Inflammatory macrophage treated with lipopolysaccharide for 4 hours (primary cell): ENCODE measurements around the gene MAML3.
A peak's percentile ranks its signal among the peaks of the same experiment; 100 is the strongest.

Experiments used
- DNase-seq: peaks from one replicate; pipeline ENCODE4 v3.0.0-alpha.2; 2020

Gene MAML3

DNA sequence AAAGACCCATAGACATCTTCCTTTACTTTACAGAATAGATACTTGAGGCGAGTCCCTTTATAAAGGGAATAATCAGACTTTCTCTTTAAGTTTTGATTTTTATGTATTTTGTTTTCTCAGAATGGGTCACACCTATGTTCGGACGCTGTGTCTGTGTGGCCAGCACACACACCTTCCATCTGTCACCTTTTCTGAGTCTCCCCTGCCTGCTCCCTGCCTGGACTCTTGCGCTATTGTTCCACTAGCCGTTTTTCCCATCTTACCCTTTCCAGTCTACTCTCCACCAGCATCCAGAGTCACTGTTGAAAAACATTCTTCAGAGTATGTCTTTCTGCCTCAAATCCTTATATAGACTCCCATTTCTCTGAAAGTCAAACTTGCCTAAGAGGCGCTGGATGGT is 236.1 kb downstream of the MAML3 start:
- DNase-seq, result no peak

DNA sequence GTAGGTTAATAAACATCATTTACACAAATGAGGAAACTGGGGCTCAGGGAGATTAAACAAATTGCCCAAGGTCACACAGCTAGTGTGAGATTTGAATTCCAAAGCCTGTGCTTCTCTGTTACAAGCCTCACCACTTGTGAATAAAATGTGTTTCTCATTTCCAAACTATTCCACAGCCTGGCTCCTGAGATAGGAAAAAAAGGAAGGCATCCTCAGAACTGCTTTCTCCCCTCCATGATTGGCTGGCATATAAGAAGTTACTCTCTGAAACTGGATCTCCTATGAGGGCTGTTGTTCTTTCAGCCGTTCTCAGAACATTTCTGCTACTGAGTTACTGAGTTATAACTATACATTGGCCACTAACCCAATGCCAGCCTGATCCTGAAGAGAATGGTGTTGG is 237.9 kb downstream of the MAML3 start:
- DNase-seq, result no peak

DNA sequence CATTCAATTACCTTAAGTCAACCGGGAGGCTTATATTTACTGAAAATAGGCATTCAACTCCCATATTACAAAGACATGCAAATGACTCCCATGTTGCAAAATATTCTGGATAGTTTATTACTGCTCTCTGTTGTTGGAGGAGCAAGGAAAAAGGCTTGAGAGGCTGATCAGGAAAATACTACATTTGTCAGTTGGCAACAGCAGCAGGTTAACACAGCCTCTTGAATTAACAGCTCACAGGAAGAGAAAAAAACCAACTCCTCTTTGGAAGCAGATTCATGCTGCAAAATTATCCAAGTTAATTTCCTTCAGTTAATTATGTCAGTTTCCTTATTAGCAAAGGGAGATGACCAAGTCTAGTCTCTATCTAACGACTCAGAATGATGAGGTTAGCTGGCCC is 238.9 kb downstream of the MAML3 start:
- no peak for DNase-seq

DNA sequence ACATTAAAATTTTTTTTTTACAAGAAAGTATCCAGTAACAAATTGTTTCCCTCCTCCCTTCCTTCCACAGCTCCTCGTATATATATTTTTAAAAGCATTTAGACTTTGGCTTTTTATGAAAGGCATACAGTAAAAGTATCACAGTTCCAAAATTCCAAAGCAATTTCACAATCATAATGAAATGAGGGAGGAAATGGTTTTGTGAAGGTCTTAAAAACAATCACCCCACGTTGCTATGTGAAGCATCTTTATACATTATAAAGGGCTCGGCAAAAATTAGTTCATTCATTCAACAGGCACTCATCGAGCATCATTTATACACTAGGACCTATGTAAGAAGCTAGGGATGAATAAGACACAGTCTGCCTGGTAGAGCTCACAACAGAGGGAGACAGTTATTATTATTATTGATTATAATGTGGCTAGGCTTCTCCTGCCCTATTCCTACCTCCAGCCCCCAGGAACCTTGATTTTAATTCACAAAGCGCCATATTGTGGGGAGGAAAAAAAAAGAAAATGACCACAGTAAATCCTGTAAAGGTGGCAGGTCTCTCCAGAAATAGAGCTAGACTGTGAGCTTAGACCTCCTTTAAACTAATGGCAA is 239.9 kb downstream of the MAML3 start:
- DNase-seq, result no peak

DNA sequence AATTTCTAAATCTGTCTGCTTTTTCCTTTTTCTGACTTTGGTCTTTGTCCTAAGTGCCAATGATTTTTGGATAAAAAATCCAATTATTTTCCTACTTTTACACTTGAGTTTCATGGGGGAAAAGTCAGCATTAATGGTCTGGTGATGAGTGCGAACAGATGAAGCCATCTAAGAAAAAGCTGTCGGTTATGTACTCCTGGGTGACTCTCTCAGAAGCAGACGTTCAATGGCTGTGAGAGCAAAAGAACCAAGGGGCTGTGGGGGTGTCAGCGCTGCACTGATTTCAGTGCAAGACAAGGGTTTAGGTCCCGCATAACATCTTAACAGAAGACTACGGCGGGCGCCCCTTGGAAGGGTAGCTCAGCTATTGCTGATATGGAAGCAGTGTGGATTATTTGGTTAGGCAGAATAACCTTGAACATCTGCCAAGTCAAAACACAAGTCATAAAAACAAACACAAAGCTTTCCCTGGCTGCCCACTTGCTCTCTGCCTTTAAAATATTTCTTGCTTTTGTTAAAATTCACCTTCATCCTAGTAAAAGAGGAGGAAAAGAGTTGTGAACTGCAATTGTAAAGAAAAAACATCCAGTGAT is 240.5 kb downstream of the MAML3 start:
- DNase-seq, result no peak

DNA sequence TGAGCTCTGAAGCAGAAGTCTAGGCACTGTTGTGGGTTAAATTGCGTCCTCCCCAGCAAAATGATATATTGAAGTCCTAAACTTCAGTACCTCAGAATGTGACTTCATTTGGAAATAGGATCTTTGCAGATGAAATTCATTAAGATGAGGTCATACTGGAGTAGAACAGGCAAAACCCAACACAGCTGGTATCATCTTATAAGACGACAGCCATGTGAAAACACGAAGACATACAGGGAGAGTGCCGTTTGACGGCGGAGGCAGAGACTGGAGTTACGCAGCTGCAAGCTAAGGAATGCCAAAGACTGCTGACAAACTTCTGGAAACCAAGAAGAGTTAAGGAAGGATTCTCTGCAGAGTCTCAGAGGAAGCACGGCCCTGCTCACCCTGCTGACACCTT is 241.5 kb downstream of the MAML3 start:
- DNase-seq, result no peak

DNA sequence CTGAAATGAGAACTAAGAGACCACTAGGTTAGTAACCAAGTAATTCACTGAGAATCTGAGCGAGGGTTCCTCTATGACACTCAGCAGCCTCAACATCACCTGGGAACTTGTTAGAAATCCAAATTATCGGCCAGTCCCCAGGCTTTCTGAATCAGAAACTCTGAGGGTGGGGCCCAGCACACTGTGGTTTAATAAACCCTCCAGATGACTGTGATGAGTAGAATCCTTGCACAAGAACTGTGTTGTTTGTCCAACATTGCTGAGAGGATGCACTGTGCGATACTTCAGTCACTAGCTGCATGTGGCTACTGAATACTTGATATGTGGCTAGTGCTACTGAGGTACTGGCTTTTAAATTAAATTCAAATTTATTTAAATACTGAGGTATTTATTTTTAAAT is 243.9 kb downstream of the MAML3 start:
- no peak for DNase-seq

DNA sequence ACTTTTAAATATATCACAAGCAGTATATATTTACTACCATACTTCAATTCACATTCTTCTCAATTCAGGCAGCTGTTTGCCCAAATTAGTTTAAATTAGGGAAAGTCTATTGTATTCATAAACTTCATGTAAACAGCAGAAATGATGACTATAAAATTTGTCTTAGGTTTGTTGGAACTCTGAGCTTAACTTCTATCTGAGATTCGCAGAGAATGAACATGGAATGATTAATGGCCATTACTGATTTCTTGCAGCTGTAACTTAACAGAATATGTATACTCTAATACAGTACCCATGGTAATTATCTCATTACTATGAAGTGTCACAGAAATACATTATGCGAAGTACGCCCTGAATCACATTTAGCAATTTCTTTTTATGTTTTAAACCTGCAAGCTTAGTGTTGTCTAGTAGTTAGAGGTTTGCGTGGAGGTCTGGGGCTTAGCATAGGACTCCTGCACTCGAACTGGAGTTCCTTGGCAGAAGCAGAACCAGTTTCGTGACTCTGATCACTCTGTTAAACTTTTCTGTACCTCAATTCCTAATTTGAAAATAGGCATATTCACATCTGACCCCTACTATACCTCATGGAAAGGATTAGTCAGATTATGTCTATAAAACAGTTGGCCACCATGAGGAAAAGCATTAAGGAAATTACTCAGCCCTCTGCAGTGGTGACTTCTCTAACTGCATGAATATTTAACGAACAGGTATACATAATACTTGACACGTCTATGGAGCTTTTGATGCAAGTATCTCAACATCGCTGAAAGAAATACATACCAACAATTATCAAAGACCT is 245.1 kb downstream of the MAML3 start:
- DNase-seq, result no peak

DNA sequence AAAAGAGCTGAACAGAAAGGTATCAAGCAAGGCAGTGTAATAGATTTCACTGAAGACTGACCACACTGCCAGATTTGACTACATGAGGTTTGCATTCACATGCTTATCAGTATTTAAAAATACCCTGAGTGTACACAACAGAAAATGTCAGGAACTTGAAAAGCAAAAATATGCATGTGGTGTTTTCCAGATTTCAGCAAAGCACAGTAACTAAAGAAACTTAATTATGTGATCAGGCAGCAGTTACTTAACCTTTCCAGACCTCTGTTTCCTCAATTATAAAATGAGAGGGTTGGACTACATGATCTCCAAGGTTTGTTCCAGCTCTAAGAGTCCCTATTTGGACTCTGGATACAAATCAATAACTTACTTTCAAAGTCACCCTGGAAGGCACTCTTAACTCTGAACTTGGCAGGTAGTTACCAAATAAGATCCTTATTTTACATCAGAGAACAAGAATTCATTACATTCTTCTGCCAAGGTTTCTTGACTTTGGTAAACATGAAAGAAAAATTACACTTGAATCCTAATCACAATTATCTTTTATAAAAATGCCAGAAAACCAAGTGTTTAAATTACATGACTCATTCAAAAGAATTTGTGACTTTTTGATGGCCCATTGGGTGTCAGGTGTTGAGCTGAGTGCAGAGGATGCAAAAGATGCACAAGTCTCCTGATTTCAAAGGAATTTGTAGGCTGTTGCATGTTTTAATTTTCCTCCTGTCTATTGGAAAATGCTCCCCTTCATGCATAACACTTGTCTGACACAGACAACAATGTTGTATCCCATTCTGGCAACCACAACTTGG is 246.8 kb downstream of the MAML3 start:
- DNase-seq, result peak; percentile 26

DNA sequence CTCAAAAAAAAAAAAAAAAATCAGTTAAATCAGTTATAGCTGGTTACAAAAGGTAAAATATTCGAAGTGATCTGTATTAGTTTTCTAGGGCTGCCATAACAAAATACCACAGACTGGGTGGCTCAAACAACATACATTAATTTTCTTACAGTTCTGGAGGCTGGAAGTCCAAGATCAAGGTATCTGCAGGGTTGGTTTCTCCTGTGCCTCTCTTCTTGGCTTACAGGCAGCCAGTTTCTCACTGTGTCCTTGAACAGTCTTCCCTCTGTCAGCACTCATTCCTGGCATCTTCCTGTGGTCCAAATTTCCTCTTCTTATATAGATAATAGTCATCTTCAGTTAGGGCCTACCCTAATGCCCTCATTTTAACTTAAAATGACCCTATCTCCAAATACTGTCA is 248.5 kb downstream of the MAML3 start:
- DNase-seq, result no peak

DNA sequence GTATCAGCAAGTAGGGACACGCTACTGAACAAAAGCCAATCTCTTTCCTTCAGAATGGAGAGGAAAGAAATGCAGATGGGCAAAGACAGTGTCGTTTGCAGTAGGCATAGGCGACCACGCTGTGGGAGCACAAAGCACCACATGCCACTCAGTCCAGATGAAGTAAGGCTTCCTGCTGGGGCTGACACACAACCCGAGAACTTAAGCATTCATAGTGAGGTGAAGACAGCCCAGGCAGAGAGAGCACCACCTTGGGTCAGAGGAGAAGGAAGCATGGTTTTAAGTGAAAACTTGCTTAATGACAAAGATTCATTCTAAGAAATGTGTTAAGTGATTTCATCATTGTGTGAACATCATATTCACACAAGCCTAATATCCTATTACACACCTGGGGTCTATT is 249.6 kb downstream of the MAML3 start:
- DNase-seq, result no peak

DNA sequence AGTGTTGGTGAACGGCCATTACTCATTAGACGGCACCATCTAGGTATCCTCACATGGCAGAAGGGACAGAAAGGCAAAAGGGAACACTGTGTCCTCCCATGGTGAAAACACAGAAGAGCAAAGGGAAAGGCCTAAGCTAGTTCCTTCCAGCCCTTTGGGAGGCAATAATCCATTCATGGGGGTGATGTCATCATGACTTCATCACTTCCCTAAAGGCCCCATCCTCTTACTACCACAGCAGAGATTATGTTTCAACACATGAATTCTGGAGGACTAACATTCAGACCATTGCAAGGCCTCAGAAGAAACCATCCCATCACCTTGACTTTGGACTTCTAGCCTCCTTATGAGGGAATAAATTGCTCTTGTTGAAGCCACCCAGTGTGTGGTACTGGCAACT is 250.1 kb downstream of the MAML3 start:
- DNase-seq, result peak; percentile 90

DNA sequence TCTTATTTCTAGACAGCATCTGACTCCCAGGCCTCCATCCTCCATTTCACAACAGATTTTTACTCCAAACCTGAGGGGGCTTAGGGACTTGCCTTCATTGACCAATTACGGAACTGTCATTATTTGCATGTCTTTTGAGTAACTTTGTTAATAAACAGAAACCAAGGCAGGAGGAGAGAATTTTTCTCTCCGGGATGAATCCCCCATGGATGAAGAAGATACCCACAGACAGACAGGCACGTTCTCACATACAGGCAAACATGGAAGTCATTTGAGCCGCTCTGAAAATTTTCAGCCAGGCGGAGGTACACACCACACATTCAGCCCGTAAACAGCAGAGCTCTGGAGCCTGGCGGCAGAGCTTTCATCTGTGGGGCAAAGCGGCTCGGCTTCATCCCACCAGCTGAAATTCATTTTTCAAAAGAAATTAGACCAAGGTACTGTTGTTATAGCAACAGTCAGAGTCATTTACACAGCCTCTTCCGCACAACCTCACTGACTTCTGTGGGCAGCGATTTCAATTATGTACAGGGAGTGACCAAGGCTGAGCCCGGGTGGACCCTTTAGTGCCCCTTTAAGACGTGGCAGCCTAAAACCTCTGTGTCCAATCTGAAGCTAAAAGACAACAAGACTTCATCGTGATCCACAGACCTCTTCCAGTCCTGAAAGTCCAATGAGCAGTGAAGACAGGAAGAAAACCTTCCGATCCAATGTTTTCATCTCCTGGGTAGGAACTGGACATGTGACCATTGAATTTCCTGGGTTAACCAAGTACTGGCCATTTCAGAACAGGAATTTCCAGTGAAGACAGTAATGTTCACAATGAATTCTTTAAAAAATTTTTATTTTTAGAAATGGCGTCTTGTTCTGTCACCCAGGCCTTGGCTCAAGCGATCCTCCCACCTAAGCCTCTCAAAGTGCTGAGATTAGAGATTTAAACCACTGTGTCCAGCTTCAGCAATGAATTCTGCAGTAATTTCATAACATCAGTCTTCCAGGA is 251.4 kb downstream of the MAML3 start:
- DNase-seq, result no peak

DNA sequence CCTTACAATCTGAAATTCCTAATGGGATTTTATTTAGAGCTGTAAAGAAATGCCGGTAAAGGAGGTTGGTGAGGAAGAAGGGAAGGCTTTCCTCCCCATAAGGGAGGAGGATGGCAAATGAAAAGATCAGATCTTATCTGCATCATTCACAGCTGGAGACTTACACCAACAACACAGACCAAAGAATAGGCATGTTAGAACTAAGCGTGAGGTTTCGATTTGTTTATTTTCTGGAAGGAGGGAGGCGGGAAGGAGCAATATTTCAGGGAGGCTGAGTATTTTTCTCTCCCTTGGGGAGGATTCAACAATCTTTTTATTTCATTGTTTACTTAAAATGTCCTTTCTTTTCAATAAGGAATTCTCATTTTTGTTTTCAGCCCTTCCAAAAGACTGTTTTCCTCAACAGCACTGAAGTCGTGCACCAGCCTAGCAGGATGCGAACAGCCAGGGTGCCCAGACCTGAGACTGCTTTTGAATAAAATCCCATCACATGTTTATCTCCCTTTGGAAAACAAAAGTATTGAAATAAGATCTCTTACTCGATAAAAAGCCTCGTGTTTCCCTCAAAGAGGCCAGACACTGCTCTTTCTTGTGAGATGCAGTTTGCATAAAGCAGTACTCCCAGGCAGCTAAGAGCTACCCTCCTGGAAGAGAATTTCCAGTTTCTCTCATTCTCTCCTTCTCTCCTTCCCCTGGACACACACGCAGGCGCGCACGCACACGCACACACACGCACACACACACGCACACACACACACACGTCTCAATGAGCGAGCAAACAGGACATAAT is 252.3 kb downstream of the MAML3 start:
- DNase-seq, result no peak

DNA sequence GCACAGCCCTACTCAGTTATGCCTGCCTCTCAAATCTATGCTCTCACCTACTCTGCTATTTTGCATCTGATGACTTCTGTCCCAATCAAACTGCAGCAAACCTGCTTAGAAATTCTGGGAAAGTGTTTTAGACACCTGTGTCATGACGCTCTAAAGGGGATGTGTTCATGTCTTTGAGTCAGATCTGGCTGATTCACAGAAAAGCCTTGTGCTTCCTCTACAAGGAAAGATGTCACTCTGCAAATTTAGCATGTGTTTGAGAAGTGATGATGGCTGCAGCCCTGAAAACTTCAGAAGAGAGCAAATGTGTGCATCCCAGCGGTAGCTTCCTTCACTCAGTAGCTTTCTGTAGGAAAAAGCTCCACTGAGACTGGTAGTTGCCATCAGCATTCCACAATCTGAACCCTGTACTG is 253.0 kb downstream of the MAML3 start:
- peak; percentile 41 for DNase-seq

DNA sequence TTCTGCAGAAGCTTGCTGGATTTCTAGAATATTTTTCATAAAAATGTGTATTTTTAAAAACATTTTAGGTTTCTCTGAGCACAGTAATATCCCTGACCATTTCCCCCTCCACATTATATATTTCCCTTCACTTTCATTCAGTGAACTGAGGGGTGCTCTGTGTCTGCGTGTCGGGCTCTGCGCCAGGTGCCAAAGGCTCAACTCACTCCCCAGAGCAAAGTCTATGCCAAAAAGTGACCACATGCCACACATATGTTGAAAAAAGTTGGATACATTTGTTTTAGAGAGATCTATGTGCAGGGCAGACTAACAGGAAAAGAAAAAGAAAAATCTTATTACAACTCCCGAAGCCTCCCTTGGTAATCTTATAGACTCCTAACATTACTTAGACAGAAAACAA is 254.6 kb downstream of the MAML3 start:
- DNase-seq, result no peak

DNA sequence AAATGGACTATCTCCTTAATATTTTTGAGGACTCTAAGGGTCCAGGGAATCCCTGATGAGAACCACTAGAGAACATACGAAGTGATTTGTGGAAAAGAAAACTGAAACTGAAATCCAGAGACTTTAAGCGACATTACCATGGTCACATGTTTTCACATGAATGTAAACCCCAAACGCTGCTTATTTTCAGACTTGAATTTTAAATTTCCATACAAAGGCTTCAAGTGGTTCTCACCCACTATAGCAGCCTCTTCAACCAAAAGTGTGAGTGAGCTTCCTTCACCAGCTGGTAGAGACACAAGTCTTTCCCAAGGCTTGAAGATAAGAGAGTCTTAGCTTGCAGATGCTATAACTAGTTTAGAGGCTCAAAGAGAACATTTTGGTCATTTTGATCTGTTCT is 255.7 kb downstream of the MAML3 start:
- peak; percentile 67 for DNase-seq

DNA sequence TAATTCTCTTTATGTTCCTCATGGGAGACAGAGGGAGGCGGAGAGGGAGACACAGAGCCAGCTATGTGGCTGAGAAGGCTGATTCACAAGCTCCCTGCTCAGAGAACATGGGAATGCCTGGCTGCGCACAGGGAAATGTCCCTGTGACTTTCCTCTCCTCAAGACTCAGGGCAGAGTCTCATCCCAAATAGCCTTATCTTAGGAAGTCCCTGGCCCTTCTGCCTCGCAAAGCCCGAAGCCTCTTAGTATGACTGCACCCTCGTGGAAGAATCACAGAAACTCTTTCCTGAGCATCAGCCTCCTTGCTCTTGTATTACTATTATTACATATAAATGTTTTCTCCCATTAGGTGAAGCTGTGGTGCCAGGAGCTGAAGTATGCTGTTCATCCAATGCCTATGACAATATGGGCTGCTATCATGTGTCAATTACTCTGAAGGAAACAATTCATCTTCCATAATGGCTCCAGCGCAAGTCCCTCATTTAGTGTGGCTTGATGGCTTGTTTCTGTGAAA is 257.8 kb downstream of the MAML3 start:
- DNase-seq, result no peak

DNA sequence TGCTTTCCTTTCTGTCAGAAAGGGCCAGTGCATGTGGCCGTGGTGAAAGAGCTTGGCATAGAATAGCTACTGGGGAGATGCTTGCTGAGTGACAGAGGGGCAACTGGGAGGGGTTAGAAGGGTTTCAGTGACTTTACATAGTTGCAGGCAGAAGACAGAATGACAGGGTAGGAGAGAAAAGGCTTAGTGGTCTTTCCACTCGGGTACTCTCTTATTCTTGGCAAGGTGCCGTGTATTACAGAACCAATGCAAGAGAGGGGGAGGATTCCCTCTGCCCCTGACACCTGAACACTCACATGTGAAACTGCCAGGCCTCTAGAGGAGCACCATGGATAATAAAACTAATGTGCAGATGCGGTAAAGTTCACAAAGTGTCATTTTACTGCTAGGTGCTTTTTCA is 260.2 kb downstream of the MAML3 start:
- no peak for DNase-seq

DNA sequence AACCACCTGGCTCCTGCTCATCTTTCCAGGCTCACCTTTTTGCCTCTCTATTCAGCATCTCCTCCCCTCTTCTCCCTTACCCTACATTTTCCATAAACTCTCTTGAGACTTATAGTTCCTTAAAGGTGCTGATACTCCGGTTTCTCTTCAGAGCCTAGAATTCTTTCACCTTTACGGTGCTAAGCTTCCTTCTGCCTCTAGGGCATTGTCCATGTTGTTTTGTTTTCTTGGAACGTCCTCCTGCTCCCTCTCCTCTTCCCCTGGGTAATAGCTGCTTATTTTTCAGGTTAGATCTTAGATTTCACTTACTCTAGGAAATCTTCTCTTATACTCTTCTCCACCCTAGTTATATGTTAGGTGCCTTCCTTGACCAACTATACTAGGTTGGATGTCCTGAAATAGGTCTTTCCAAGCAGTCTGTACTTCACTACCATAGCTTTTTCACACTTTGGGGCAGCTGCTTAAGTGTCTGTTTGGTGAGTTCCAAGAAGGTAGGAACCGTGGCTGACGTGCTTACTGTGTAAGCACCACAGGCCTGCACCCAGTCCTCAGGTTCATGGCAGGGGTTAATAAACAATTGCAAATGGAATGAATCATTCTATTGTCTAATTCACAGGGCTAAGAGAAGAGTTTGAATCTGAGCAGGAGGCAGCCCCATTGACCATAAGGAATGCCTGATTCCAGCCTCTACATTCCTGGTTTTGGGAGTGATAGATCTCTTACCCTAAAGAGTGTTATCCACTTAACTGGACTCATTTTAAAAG is 260.8 kb downstream of the MAML3 start:
- no peak for DNase-seq
